SK-N-MC (cell line): Measurements from ENCODE around the gene CD1D.

ENCODE experiments used
- EZH2 ChIP-seq: fragments of 200-600 bp; sonication (generic); IDR thresholded peaks from one replicate; pipeline ENCODE4 v1.6.1; 2017; ENCODE audit warnings: antibody characterized with exemption
- FOXP2 ChIP-seq: optimal IDR thresholded peaks from 2 replicates; pipeline ENCODE3; 2011; ENCODE audit warnings: mild to moderate bottlenecking, moderate library complexity; ENCODE audit not compliant: insufficient read depth; ENCODE audit errors: extremely low read length, control extremely low read depth
- POLR2AphosphoS5 ChIP-seq: IDR thresholded peaks from 2 replicates; pipeline ENCODE4 v1.6.1; 2012; ENCODE audit warnings: mild to moderate bottlenecking, low read depth, low read length, borderline replicate concordance

- no peak for TF ChIP-seq POLR2AphosphoS5
- TF ChIP-seq EZH2: no peak
- no peak for TF ChIP-seq FOXP2
Measured at GRCh38 chr1:158181577-158181922, 855 bp downstream of the CD1D start.
